Measurements from ENCODE around the gene KCNB1. TPM values are rescaled to one million over a fixed set of nuclear protein-coding genes. Genes with fewer than 3 reads are reported as not detected.

The KCNB1 gene
- total RNA-seq, 2 donors from 2014 or later, result 2.8 to 16.1 TPM

GRCh38 chr20:49349078-49349477, 133.4 kb downstream of the KCNB1 start:
- intact Hi-C loops (cut with DNase I), result no loop called here
- DNase-seq (ENCODE audit: low spot score), result no peak
- H3K36me3 ChIP-seq, result no peaks in the 10 kb centered on the region
- no peak for TF ChIP-seq POLR2AphosphoS5 (IDR thresholded peaks at IDR 0.05)
- no peak for TF ChIP-seq CTCF (IDR thresholded peaks at IDR 0.05)
- H3K4me3 ChIP-seq, result no peak overlapping the region
- H3K27me3 ChIP-seq (replicated peaks; ENCODE audit: insufficient read depth), result no peaks in the 10 kb centered on the region
- H3K27ac ChIP-seq, result peak overlapping the region in 1 of 2 donors; percentile 19
- H3K9me3 ChIP-seq, result no peaks in the 10 kb centered on the region
- H3K4me1 ChIP-seq (replicated peaks), result peaks cover 2% of the 10 kb centered on the region
- WGBS, result 100% methylated on average over 1 of the region's 1 CpG

GRCh38 chr20:49348563-49348962, 133.9 kb downstream of the KCNB1 start:
- WGBS, result 76% methylated on average over 4 of the region's 4 CpGs
- no peak for TF ChIP-seq POLR2A (IDR thresholded peaks at IDR 0.05)
- no peak for TF ChIP-seq POLR2AphosphoS5 (IDR thresholded peaks at IDR 0.05)
- no peak for TF ChIP-seq CTCF (IDR thresholded peaks at IDR 0.05)
- Histone ChIP-seq H3K4me1 (replicated peaks) (peaks cover 2% of the 10 kb centered on the region), H3K4me3 (no peak overlapping the region), H3K27me3 (replicated peaks; ENCODE audit: insufficient read depth) (no peaks in the 10 kb centered on the region), H3K9me3 (no peaks in the 10 kb centered on the region), H3K27ac (no peak overlapping the region), H3K36me3 (no peaks in the 10 kb centered on the region)
- intact Hi-C loops (cut with DNase I), result no loop called here
- no peak for DNase-seq (ENCODE audit: low spot score)

- Histone ChIP-seq H3K27me3 (replicated peaks; ENCODE audit: insufficient read depth) (no peaks in the 10 kb centered on the region), H3K27ac (no peak overlapping the region), H3K9me3 (no peaks in the 10 kb centered on the region), H3K4me3 (no peak overlapping the region), H3K4me1 (replicated peaks) (no peaks in the 10 kb centered on the region), H3K36me3 (no peaks in the 10 kb centered on the region)
- intact Hi-C loops (cut with DNase I), result no loop called here
- WGBS, result 96% methylated on average over 9 of the region's 9 CpGs
- TF ChIP-seq POLR2AphosphoS5 (IDR thresholded peaks at IDR 0.05) (no peak), CTCF (IDR thresholded peaks at IDR 0.05) (no peak), POLR2A (IDR thresholded peaks at IDR 0.05) (no peak)
- DNase-seq (ENCODE audit: low spot score), result no peak
These were observed 135.3 kb downstream of the KCNB1 start for GRCh38 chr20:49347156-49347555.

- H3K27me3 ChIP-seq (replicated peaks; ENCODE audit: insufficient read depth), result no peaks in the 10 kb centered on the region
- no peaks in the 10 kb centered on the region for H3K36me3 ChIP-seq
- no peak overlapping the region for H3K4me3 ChIP-seq
- H3K4me1 ChIP-seq (replicated peaks), result no peaks in the 10 kb centered on the region
- WGBS, result 78% methylated on average over 3 of the region's 3 CpGs
- intact Hi-C loops (cut with DNase I), result no loop called here
- no peaks in the 10 kb centered on the region for H3K9me3 ChIP-seq
- TF ChIP-seq POLR2AphosphoS5 (IDR thresholded peaks at IDR 0.05) (no peak), POLR2A (IDR thresholded peaks at IDR 0.05) (no peak), CTCF (IDR thresholded peaks at IDR 0.05) (no peak)
- no peak for DNase-seq (ENCODE audit: low spot score)
- H3K27ac ChIP-seq, result no peak overlapping the region
These were observed 135.8 kb downstream of the KCNB1 start for GRCh38 chr20:49346682-49347081.

- Histone ChIP-seq H3K36me3 (no peaks in the 10 kb centered on the region), H3K27ac (peak overlapping the region; percentile 7 to 46), H3K9me3 (no peaks in the 10 kb centered on the region), H3K4me1 (replicated peaks) (no peaks in the 10 kb centered on the region), H3K27me3 (replicated peaks; ENCODE audit: insufficient read depth) (no peaks in the 10 kb centered on the region), H3K4me3 (no peak overlapping the region)
- intact Hi-C loops (cut with DNase I), result loop anchor here (2.0 kb wide), 2 partner anchors 35 to 49 kb away; no protein-coding TSS in a partner anchor
- DNase-seq (ENCODE audit: low spot score), result peak; percentile 36
- WGBS, result 19% methylated on average over 14 of the region's 14 CpGs
- no peak for TF ChIP-seq POLR2A (IDR thresholded peaks at IDR 0.05)
- no peak for TF ChIP-seq CTCF (IDR thresholded peaks at IDR 0.05)
- no peak for TF ChIP-seq POLR2AphosphoS5 (IDR thresholded peaks at IDR 0.05)
These were observed 136.9 kb downstream of the KCNB1 start for GRCh38 chr20:49345524-49345923.

Measured in prostate gland (tissue), 2 donors.